H1 (cell line): ENCODE results near the gene GARNL3. TPM values are rescaled to one million over a fixed set of nuclear protein-coding genes. Genes with fewer than 3 reads are reported as not detected.

ENCODE experiments used
- CHD7 ChIP-seq: fragments of 300-600 bp; sonication (generic); IDR thresholded peaks from 2 replicates; pipeline ENCODE4 v1.7.1; 2012; ENCODE audit warnings: low read length, moderate library complexity, mild to moderate bottlenecking, inconsistent platforms; ENCODE audit not compliant: insufficient replicate concordance
- polyA plus RNA-seq, 7 experiments: library from polyadenylated mRNA; depleted of rRNA in 3 of 7; stranded (reverse) in 5 of 7; unstranded in 2 of 7; fragments of >200 nt in 5 of 7; fragments of 200-250 nt in 2 of 7; gene quantifications; 1 replicate in 5 of 7; 2 replicates in 1 of 7; 4 replicates in 1 of 7; pipeline versions ENCODE4 v1.2.1 to v1.2.3, GENCODE V29; 2011 to 2013; ENCODE audit warnings: missing spikeins in 2 of 7, mixed read lengths in 2 of 7
- total RNA-seq: library from RNA; stranded (reverse); fragmentation: NEBNext Ultra II Directional; extraction: Animal tissue kit (Norgen Biotek cat#: 25700); gene quantifications from 2 replicates; pipeline ENCODE4 v1.2.1, GENCODE V29; 2021

The GARNL3 gene
- total and polyA plus RNA-seq, 2 of the 8 experiments (the other 6 are each of a cell fraction or from before 2014, with no cell fraction given), result 6.5 to 18.3 TPM

- TF ChIP-seq CHD7, result no peak
These were observed 102.0 kb downstream of the GARNL3 start (continued) for GRCh38 chr9:127366594-127366993.
